Activated CD4-positive, alpha-beta T cell treated with anti-CD3 and anti-CD28 coated beads, Interleukin-2, amount 50 U/mL, for 1 hour (primary cell): ENCODE measurements around the gene CD63.
A peak's percentile ranks its signal among the peaks of the same experiment; 100 is the strongest.

Source experiments
- DNase-seq: peaks from one replicate; pipeline ENCODE4 v3.0.0-alpha.2; 2020

The CD63 gene

GRCh38 chr12:55720071-55720564, 8.7 kb downstream of the CD63 start, which contains the start of gene RDH5:
Gene RDH5, plus strand, starts transcription at chr12:55720393. Its CDS starts 792 bp downstream, at chr12:55721185.
- DNase-seq, result no peak

- DNase-seq, result no peak
Measured at GRCh38 chr12:55719371-55719770, 9.4 kb downstream of the CD63 start.

- no peak for DNase-seq
Measured at GRCh38 chr12:55718624-55719275, 10.1 kb downstream of the CD63 start.

- no peak for DNase-seq
Measured at GRCh38 chr12:55718015-55718414, 10.8 kb downstream of the CD63 start.

- DNase-seq, result no peak
Measured at GRCh38 chr12:55717011-55718007, 11.5 kb downstream of the CD63 start.

GRCh38 chr12:55716582-55716957, 12.2 kb downstream of the CD63 start:
- DNase-seq, result no peak

GRCh38 chr12:55715833-55716581, 12.8 kb downstream of the CD63 start, which contains the start of gene BLOC1S1:
Gene BLOC1S1, plus strand, starts transcription at chr12:55716046. Its CDS starts 6 bp downstream, at chr12:55716052.
- peak; percentile 90 for DNase-seq

GRCh38 chr12:55715169-55715764, 13.5 kb downstream of the CD63 start:
- no peak for DNase-seq

- no peak for DNase-seq
Measured at GRCh38 chr12:55713721-55714120, 15.1 kb downstream of the CD63 start.

- DNase-seq, result no peak
Measured at GRCh38 chr12:55712700-55713415, 16.0 kb downstream of the CD63 start.

- DNase-seq, result no peak
Measured at GRCh38 chr12:55711786-55712553, 16.8 kb downstream of the CD63 start.

- no peak for DNase-seq
Measured at GRCh38 chr12:55708695-55709233, 20.0 kb downstream of the CD63 start.

- peak; percentile 54 for DNase-seq
Measured at GRCh38 chr12:55707841-55708694, 20.7 kb downstream of the CD63 start, which contains the start of gene ITGA7. Gene ITGA7, minus strand, starts transcription at chr12:55707904. Its CDS starts 222 bp downstream, at chr12:55707682.

- no peak for DNase-seq
Measured at GRCh38 chr12:55707219-55707671, 21.6 kb downstream of the CD63 start.

GRCh38 chr12:55706568-55707218, 22.1 kb downstream of the CD63 start:
- no peak for DNase-seq

- DNase-seq, result no peak
Measured at GRCh38 chr12:55705782-55706402, 22.9 kb downstream of the CD63 start.

- no peak for DNase-seq
Measured at GRCh38 chr12:55704824-55705718, 23.7 kb downstream of the CD63 start.
